Pons (tissue), 1 donor: ENCODE results near the gene MYH8.

Source experiments
- DNase-seq: peaks from one replicate; pipeline ENCODE4 v3.0.0-alpha.2; 2016; ENCODE audit warnings: low spot score

MYH8 gene

GRCh38 chr17:10421900-10422542 is at the start of gene MYH8:
Gene MYH8 (minus strand): TSS chr17:10421950. CDS start chr17:10420227, 1,723 bp downstream.
- no peak for DNase-seq

GRCh38 chr17:10469459-10469858 is 47.7 kb upstream of the MYH8 start, which contains the start of gene MYH4:
Gene MYH4 (minus strand): TSS chr17:10469559. CDS start chr17:10466745, 2,814 bp downstream.
- DNase-seq, result no peak

GRCh38 chr17:10463402-10463801 is 41.7 kb upstream of the MYH8 start:
- no peak for DNase-seq

GRCh38 chr17:10460062-10460461 is 38.3 kb upstream of the MYH8 start:
- DNase-seq, result no peak

- no peak for DNase-seq
These were observed 37.0 kb upstream of the MYH8 start for GRCh38 chr17:10458701-10459100.

- DNase-seq, result no peak
These were observed 36.2 kb upstream of the MYH8 start for GRCh38 chr17:10457952-10458351.

GRCh38 chr17:10447026-10447931 is 25.5 kb upstream of the MYH8 start:
- DNase-seq, result no peak

GRCh38 chr17:10439816-10440215 is 18.1 kb upstream of the MYH8 start:
- no peak for DNase-seq

GRCh38 chr17:10435096-10435495 is 13.3 kb upstream of the MYH8 start:
- DNase-seq, result no peak

GRCh38 chr17:10429421-10430045 is 7.8 kb upstream of the MYH8 start:
- DNase-seq, result no peak

GRCh38 chr17:10428781-10429180 is 7.0 kb upstream of the MYH8 start:
- DNase-seq, result no peak

- no peak for DNase-seq
These were observed 539 bp downstream of the MYH8 start for GRCh38 chr17:10421211-10421610.

- DNase-seq, result no peak
These were observed 939 bp downstream of the MYH8 start for GRCh38 chr17:10420811-10421210.

GRCh38 chr17:10417431-10417830 is 4.3 kb downstream of the MYH8 start:
- no peak for DNase-seq

GRCh38 chr17:10415161-10415560 is 6.6 kb downstream of the MYH8 start:
- no peak for DNase-seq

GRCh38 chr17:10403589-10403988 is 18.2 kb downstream of the MYH8 start:
- no peak for DNase-seq

- DNase-seq, result no peak
These were observed 23.4 kb downstream of the MYH8 start for GRCh38 chr17:10398352-10398751.

GRCh38 chr17:10396524-10397163 is 25.1 kb downstream of the MYH8 start:
- no peak for DNase-seq

GRCh38 chr17:10394201-10394887 is 27.4 kb downstream of the MYH8 start:
- DNase-seq, result no peak

GRCh38 chr17:10392880-10393279 is 28.9 kb downstream of the MYH8 start:
- DNase-seq, result no peak

GRCh38 chr17:10385871-10386270 is 35.9 kb downstream of the MYH8 start:
- no peak for DNase-seq

- no peak for DNase-seq
These were observed 37.6 kb downstream of the MYH8 start for GRCh38 chr17:10384175-10384574.
